Measurements from ENCODE around the gene JMJD1C.

JMJD1C gene

DNA sequence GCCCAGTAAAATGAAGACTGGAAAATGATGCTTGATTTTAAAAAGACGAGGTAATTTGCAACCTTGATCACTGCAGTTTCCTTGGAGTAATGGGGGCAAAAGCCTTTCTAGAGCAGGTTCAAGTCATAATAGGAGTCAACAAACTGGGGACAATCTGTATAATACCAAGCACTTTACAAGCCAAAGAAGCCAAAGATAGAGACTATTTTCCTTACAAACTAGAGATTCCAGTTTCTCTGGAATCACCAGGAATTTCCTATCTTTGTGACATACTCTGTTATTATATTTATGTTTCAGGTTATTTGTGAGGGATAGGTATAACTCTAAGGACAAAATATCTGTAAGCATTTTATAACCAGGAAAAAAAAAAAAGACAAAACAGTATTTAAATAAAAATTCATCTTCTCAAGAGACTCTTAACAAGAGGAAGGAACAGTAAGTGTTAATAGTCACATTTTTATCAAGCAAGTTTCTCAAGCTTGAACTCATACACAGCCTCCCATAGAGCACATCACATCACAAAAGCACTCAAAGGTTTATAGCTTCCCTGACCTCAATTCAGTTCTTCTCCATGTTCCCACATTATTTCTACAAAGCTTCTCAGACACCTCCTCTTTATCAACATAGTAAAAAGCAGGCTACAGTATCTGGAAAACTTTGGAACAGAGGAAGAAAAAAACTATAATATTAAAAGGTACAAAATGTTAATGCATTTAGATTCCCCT, 18.9 kb downstream of the JMJD1C start:
- intact Hi-C loops (cut with DNase I): no loop called here
- no peak for DNase-seq

DNA sequence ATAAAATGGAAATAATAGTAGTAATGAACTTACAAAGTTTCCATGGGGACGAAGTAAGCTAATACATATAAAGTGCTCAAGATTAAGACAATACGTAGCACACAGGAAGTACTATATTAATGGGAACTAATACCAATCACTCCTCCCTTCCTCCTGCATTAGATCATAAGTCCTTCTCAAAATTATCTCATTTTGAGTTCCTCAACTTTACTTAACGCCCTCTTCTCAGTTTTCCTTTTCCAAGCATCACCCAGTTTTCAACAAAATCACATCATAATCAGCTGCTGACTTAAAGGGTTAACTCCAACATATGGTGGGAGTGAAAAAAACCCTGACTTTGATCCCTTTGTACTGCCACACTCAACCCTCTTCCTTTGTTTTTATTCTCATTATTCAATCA, 24.4 kb downstream of the JMJD1C start:
- intact Hi-C loops (cut with DNase I): no loop called here

GRCh38 chr10:63439607-63440006, 26.2 kb downstream of the JMJD1C start:
- no peak for DNase-seq
- intact Hi-C loops (cut with DNase I): no loop called here

More for the DNA sequence above, 24.4 kb downstream of the JMJD1C start:
- no peak for DNase-seq

DNA sequence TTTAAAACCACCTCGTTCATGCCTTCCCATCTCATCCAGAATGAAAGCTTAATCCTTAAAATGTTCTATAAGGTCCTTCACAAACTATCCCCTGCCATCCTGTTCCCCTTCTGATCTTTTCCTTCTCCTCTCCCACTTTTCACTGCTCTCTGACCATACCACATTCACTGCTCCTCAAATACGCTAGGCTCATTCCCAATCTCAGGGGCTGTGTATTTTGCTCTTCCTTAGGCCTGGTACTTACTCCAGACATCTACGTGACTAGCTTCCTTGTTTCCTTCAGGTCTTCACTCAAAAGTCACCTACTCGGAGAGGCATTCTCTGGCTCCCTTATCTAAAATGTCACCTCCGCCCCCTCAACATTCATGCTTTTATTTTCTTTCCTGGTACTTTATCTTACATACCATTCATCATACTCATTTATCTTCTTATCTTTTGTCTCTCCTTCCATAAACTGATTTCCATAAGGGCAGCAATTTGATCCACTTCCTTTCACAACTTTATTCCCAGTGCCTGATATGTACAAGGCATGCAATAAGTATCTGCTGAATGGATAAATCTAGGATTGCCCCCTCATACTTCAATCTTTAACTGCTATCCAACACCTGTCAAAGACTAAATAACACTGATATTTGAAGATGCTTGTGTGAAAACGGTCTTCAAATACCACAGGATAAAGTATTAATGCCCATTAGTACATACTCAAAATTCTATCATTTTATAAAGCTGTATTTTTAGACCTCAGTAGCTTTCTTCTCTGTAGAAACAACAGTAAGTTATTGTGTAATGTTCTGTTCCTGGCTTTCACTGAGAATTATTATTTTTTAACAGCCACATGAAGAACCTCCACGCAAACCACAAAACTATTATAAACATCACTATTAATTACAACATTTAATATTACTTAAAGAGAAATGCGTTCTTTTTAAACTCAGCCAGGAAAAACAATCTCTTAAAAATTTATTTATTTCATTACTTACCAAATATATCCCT, 27.0 kb downstream of the JMJD1C start:
- intact Hi-C loops (cut with DNase I): no loop called here
- DNase-seq: no peak

- intact Hi-C loops (cut with DNase I): no loop called here
Measured at GRCh38 chr10:63437116-63437949, 28.4 kb downstream of the JMJD1C start.

GRCh38 chr10:63436225-63436624, 29.6 kb downstream of the JMJD1C start:
- intact Hi-C loops (cut with DNase I): no loop called here
- DNase-seq: no peak

More at GRCh38 chr10:63437116-63437949, 28.4 kb downstream of the JMJD1C start:
- no peak for DNase-seq

- intact Hi-C loops (cut with DNase I): no loop called here
- DNase-seq: no peak
Measured at GRCh38 chr10:63434866-63435854, 30.6 kb downstream of the JMJD1C start.

DNA sequence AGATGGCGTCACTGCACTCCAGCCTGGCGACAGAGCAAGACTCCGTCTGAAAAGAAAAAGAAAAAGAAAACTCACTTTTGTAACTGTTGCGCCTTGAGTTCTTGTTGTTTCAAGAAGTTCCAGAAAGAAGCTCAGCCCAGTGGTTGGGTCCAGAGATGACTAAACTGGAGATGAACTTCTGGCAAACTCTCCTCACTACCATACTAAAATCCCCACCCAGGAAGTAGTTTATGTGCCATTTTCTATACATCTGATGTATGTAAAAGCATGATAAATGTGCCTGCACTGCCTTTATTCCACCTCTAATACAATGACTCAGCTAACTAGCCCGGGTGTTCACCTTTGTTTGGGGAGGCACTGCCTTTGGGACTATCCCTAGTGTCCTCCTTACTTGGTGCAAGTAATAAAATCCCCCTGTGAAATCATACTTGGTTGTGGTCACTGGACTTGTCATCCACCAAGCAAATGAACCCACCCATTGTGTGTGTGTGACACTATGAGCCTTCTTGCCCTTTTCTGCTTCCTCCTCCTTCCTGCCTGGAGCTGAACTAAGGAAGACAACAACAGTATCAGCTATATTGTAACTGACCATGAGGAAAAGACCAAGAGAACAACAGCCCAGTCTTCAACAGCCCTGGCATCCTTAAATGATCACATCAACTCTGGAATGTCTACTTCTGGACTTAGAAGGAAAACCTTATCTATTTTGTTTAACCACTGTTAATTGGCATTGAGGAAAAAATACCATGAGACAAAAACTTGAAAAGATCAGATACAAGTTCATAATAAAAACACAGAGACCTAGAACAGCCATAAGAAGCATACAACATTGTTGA, 33.6 kb downstream of the JMJD1C start:
- intact Hi-C loops (cut with DNase I): no loop called here
- DNase-seq: no peak

DNA sequence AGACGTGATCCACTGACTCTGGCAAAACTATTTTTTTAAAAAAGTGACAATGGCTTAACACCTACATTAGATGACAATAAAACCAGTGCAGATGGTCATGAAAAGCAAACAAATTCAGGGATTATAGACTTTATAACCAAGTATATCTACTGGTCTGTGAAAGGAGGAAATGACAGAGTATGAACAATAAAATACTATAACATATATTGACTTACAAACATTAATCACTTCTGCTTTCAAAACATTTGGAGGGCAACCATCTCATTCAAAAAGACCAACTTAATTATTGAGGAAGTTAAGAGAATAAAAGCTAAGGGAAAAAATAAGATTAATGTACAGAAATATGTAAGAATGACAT, 34.8 kb downstream of the JMJD1C start:
- DNase-seq: no peak
- intact Hi-C loops (cut with DNase I): no loop called here

DNA sequence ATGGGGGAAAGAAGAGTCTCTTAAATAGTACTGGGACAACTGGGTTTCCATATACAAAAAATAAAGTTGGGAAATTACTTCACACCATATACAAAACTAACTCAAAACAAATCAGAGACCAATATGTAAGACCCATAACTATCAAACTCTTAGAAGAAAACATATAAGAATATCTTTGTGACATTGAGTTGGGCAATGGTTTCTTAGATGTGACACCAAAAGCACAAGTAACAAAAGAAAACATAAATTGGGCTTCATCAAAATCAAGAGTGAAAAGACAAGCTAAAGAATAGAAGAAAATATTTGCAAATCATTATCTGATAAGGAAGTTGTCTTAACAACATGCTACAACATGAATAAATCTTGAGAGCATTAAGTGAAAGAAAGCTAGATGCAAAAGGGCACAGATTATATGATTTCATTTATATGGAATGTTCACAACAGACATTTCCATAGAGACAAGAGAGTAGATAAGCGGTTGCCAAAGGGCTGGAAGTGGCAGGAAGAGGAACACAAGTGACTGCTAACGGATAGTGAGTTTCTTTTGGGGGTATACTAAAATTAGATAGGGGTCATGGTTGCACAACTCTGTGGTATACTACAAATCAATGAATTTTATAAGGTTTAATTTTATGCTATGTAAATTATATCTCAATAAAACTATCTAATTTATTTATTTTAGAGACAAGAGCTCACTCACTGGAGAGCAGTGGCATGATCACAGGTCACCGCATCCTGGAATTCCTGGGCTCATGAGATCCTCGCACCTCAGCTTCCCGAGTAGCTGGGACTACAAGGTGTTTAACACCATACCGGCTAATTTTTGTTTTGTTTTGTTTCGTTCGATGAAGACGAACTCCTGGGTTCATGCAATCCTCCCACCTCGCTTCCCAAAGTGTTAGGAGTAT, 35.4 kb downstream of the JMJD1C start:
- no peak for DNase-seq
- intact Hi-C loops (cut with DNase I): no loop called here

GRCh38 chr10:63429281-63429680, 36.5 kb downstream of the JMJD1C start:
- no peak for DNase-seq
- intact Hi-C loops (cut with DNase I): no loop called here

DNA sequence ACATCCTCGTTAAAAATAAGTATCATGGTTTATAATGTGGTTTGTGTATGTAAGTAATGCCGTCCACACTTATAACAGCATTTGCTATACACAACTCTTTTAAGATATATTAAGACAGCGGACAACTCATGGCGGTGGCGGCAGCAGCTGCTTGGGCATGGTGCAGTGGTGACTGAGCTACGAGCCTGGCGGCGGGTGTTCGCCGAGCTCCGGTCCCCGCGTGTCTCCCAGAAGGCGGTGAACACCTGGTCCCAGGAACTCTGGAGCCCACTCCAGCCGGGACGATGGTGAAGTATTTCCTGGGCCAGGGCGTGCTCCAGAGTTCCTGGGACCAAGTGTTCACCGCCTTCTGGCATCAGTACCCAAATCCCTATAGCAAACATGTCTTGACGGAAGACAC, 38.8 kb downstream of the JMJD1C start:
- intact Hi-C loops (cut with DNase I): no loop called here
- DNase-seq: no peak

DNA sequence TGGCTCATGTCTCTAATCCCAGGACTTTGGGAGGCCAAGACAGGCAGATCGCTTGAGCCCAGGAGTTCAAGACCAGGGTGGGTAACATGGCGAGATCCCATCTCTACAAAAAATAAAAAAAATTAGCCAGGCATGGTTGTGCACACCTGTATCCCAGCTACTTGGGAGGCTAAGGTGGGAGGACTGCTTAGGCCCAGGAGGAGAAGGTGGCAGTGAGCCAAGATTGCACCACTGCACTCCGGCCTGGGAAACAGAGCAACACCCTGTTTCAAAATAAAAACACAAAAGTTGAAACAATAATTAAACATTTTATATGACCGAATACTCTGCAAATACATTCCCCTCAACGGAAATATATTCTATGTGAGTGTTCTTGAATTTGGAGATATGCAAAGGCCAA, 40.3 kb downstream of the JMJD1C start:
- DNase-seq: peak in 1 of 42 donors; percentile 13
- intact Hi-C loops (cut with DNase I): no loop called here

GRCh38 chr10:63424576-63424975, 41.2 kb downstream of the JMJD1C start:
- no peak for DNase-seq
- intact Hi-C loops (cut with DNase I): no loop called here

- no peak for DNase-seq
- intact Hi-C loops (cut with DNase I): no loop called here
Measured at GRCh38 chr10:63423494-63423893, 42.3 kb downstream of the JMJD1C start.

- no peak for DNase-seq
- intact Hi-C loops (cut with DNase I): no loop called here
Measured at GRCh38 chr10:63421591-63421990, 44.2 kb downstream of the JMJD1C start.
